ENCODE results near the gene ERC2. TPM values are rescaled to one million over a fixed set of nuclear protein-coding genes. Genes with fewer than 3 reads are reported as not detected.
A peak's percentile ranks its signal among the peaks of the same experiment; 100 is the strongest.

Gene ERC2
- total RNA-seq, 1 donor from 2014 or later, result 7.4 TPM

- H3K27ac Mint-ChIP-seq (ENCODE audit: unreplicated experiment), result no peak overlapping the region
These were observed 717.7 kb downstream of the ERC2 start for GRCh38 chr3:55750525-55750924.

GRCh38 chr3:55749036-55749435 lies 719.2 kb downstream of the ERC2 start:
- Histone ChIP-seq H4K20me1 (ENCODE audit: insufficient read depth, low read length) (no peaks in the 10 kb centered on the region), H3K9me3 (ENCODE audit: insufficient read depth, low read depth, low read length) (no peaks in the 10 kb centered on the region), H3K27ac (ENCODE audit: low read depth, low read length) (no peak overlapping the region), H3K4me2 (ENCODE audit: low read length) (no peak overlapping the region), H3K9ac (ENCODE audit: low read length) (no peak overlapping the region), H3K4me1 (ENCODE audit: insufficient read depth, low read length) (peaks cover 6% of the 10 kb centered on the region), H3K36me3 (ENCODE audit: insufficient read depth, low read length) (no peaks in the 10 kb centered on the region), H3K27me3 (ENCODE audit: insufficient read depth, low read length) (peaks cover 3% of the 10 kb centered on the region), H2AFZ (ENCODE audit: low read depth, low read length) (no peak overlapping the region), H3K4me3 (ENCODE audit: insufficient read depth, low read depth, low read length) (no peak overlapping the region), H3K79me2 (ENCODE audit: insufficient read depth, low read length) (no peaks in the 10 kb centered on the region)
- DNase-seq (ENCODE audit: low read depth) (no peak), FAIRE-seq (no peak)
- H3K27ac Mint-ChIP-seq (ENCODE audit: unreplicated experiment), result no peak overlapping the region
- peaks cover 4% of the 10 kb centered on the region for H3K9me3 Mint-ChIP-seq (ENCODE audit: unreplicated experiment)
- H3K4me3 Mint-ChIP-seq (ENCODE audit: unreplicated experiment), result no peak overlapping the region
- TF ChIP-seq EZH2 (IDR thresholded peaks at IDR 0.05; ENCODE audit: insufficient read depth, low read length) (no peak), CTCF (IDR thresholded peaks at IDR 0.05; ENCODE audit: insufficient read depth, low read depth, low read length) (no peak)
- no peaks in the 10 kb centered on the region for H3K36me3 Mint-ChIP-seq (ENCODE audit: low read depth, unreplicated experiment)
- no peaks in the 10 kb centered on the region for H3K27me3 Mint-ChIP-seq (ENCODE audit: low read depth, unreplicated experiment)
- peaks cover 3% of the 10 kb centered on the region for H3K4me1 Mint-ChIP-seq (ENCODE audit: low read depth, unreplicated experiment)

More at GRCh38 chr3:55750525-55750924, 717.7 kb downstream of the ERC2 start:
- Mint-ChIP-seq H3K9me3 (ENCODE audit: unreplicated experiment) (no peaks in the 10 kb centered on the region), H3K27me3 (ENCODE audit: low read depth, unreplicated experiment) (no peaks in the 10 kb centered on the region), H3K4me3 (ENCODE audit: unreplicated experiment) (no peak overlapping the region), H3K4me1 (ENCODE audit: low read depth, unreplicated experiment) (peaks cover 3% of the 10 kb centered on the region), H3K36me3 (ENCODE audit: low read depth, unreplicated experiment) (no peaks in the 10 kb centered on the region)
- no peaks in the 10 kb centered on the region for H3K79me2 ChIP-seq (ENCODE audit: insufficient read depth, low read length)
- no peaks in the 10 kb centered on the region for H3K9me3 ChIP-seq (ENCODE audit: insufficient read depth, low read depth, low read length)
- DNase-seq (ENCODE audit: low read depth) (peak; percentile 95), FAIRE-seq (peak; percentile 37)
- no peak overlapping the region for H2AFZ ChIP-seq (ENCODE audit: low read depth, low read length)
- H3K36me3 ChIP-seq (ENCODE audit: insufficient read depth, low read length), result no peaks in the 10 kb centered on the region
- H3K4me1 ChIP-seq (ENCODE audit: insufficient read depth, low read length), result peaks cover 6% of the 10 kb centered on the region
- no peak overlapping the region for H3K4me3 ChIP-seq (ENCODE audit: insufficient read depth, low read depth, low read length)
- H3K27ac ChIP-seq (ENCODE audit: low read depth, low read length), result no peak overlapping the region
- TF ChIP-seq EZH2 (IDR thresholded peaks at IDR 0.05; ENCODE audit: insufficient read depth, low read length), result no peak
- H3K27me3 ChIP-seq (ENCODE audit: insufficient read depth, low read length), result peaks cover 3% of the 10 kb centered on the region
- H4K20me1 ChIP-seq (ENCODE audit: insufficient read depth, low read length), result no peaks in the 10 kb centered on the region
- no peak overlapping the region for H3K9ac ChIP-seq (ENCODE audit: low read length)
- H3K4me2 ChIP-seq (ENCODE audit: low read length), result no peak overlapping the region

GRCh38 chr3:55746808-55747413 lies 721.4 kb downstream of the ERC2 start:
- no peaks in the 10 kb centered on the region for H3K9me3 ChIP-seq (ENCODE audit: insufficient read depth, low read depth, low read length)

More at GRCh38 chr3:55746808-55747413, 721.4 kb downstream of the ERC2 start:
- TF ChIP-seq CTCF (IDR thresholded peaks at IDR 0.05; ENCODE audit: insufficient read depth, low read depth, low read length) (peak; percentile 51), EZH2 (IDR thresholded peaks at IDR 0.05; ENCODE audit: insufficient read depth, low read length) (no peak)
- Mint-ChIP-seq H3K4me3 (ENCODE audit: unreplicated experiment) (no peak overlapping the region), H3K9me3 (ENCODE audit: unreplicated experiment) (peaks cover 4% of the 10 kb centered on the region), H3K27ac (ENCODE audit: unreplicated experiment) (no peak overlapping the region), H3K4me1 (ENCODE audit: low read depth, unreplicated experiment) (peaks cover 6% of the 10 kb centered on the region), H3K36me3 (ENCODE audit: low read depth, unreplicated experiment) (no peaks in the 10 kb centered on the region), H3K27me3 (ENCODE audit: low read depth, unreplicated experiment) (no peaks in the 10 kb centered on the region)
- no peaks in the 10 kb centered on the region for H4K20me1 ChIP-seq (ENCODE audit: insufficient read depth, low read length)
- H3K36me3 ChIP-seq (ENCODE audit: insufficient read depth, low read length), result no peaks in the 10 kb centered on the region
- no peak overlapping the region for H2AFZ ChIP-seq (ENCODE audit: low read depth, low read length)
- H3K9ac ChIP-seq (ENCODE audit: low read length), result no peak overlapping the region
- peaks cover 6% of the 10 kb centered on the region for H3K4me1 ChIP-seq (ENCODE audit: insufficient read depth, low read length)
- peaks cover 3% of the 10 kb centered on the region for H3K27me3 ChIP-seq (ENCODE audit: insufficient read depth, low read length)
- no peak for FAIRE-seq
- H3K79me2 ChIP-seq (ENCODE audit: insufficient read depth, low read length), result no peaks in the 10 kb centered on the region
- H3K4me2 ChIP-seq (ENCODE audit: low read length), result no peak overlapping the region
- H3K4me3 ChIP-seq (ENCODE audit: insufficient read depth, low read depth, low read length), result no peak overlapping the region
- H3K27ac ChIP-seq (ENCODE audit: low read depth, low read length), result no peak overlapping the region
- no peak for DNase-seq (ENCODE audit: low read depth)

Data from astrocyte (in vitro differentiated cells and primary cell).